K562 (cell line): ENCODE data around the gene EFR3B. TPM values are rescaled to one million over a fixed set of nuclear protein-coding genes. Genes with fewer than 3 reads are reported as not detected.

Experiments
- ATAC-seq: fragments of 200-7000 bp; cut with Tn5 transposase; 3 replicates; pipeline ENCODE4 v1.9.1; 2020; ENCODE audit warnings: moderate library complexity
- BruUV-seq: library from RNA; stranded (reverse); fragments of 400-500 nt; replicated peaks from 2 replicates; lab custom pipeline; 2021; lab: Mats Ljungman, UMichigan
- CTCF ChIA-PET: fragments of 300-600 bp; formaldehyde crosslinking; extraction: SDS; loops from one replicate; lab custom pipeline; 2021; ENCODE audit warnings: low intra/inter-chr PET ratio; lab: Yijun Ruan, JAX
- POLR2A ChIA-PET: fragments of 300-600, 350-650 bp; sonication (Branson Sonifier 250); formaldehyde crosslinking; extraction: SDS; loops from one replicate; lab custom pipeline; 2021; ENCODE audit warnings: antibody characterized with exemption, inconsistent platforms; lab: Yijun Ruan, JAX
- DNase-seq, 4 experiments: peaks; one replicate each; pipeline versions ENCODE4 v3.0.0 to v3.0.0-alpha.2; 2011 to 2018; ENCODE audit warnings: low spot score in 3 of 4, mixed read lengths in 3 of 4; ENCODE audit errors: extremely low read depth in 1 of 4
- FAIRE-seq: peaks from 2 replicates; lab custom pipeline; 2011; peaks lifted over from hg19 to GRCh38; lab: Jason Lieb, UNC
- H2AFZ ChIP-seq: 2 replicates; pipeline ENCODE4 v1.6.0; 2011; ENCODE audit warnings: low read depth, low read length, control low read depth, inconsistent platforms
- H3K27ac ChIP-seq: fragments of 200-600 bp; 3 replicates; pipeline ENCODE4 v1.8.0; 2011; ENCODE audit warnings: low read depth, mild to moderate bottlenecking, control low read depth, inconsistent platforms, low read length, moderate library complexity, mixed read lengths; ENCODE audit errors: extremely low read depth
- H3K27me3 ChIP-seq, 2 experiments: fragments of 300-600 bp in 1 of 2; 2 replicates in 1 of 2; 3 replicates in 1 of 2; pipeline versions ENCODE4 v1.6.0 to v1.8.0; 2011; ENCODE audit warnings: inconsistent platforms in 2 of 2, low read length in 2 of 2, mild to moderate bottlenecking in 1 of 2, mixed read lengths in 1 of 2, moderate library complexity in 1 of 2; ENCODE audit not compliant: control insufficient read depth in 2 of 2, insufficient read depth in 2 of 2
- H3K36me3 ChIP-seq: fragments of 300-600 bp; 3 replicates; pipeline ENCODE4 v1.8.0; 2011; ENCODE audit warnings: mild to moderate bottlenecking, low read length, inconsistent platforms; ENCODE audit not compliant: control insufficient read depth, insufficient read depth
- H3K4me1 ChIP-seq, 2 experiments: fragments of 200-600 bp in 1 of 2; replicated peaks in 1 of 2; 2 replicates in 1 of 2; 3 replicates in 1 of 2; pipeline versions ENCODE4 v1.5.1 to v1.8.0; 2011; ENCODE audit warnings: inconsistent platforms in 2 of 2, low read length in 2 of 2, mild to moderate bottlenecking in 1 of 2, mixed read lengths in 1 of 2, moderate library complexity in 1 of 2; ENCODE audit not compliant: control insufficient read depth in 2 of 2, insufficient read depth in 2 of 2
- H3K4me2 ChIP-seq: 2 replicates; pipeline ENCODE4 v1.6.1; 2011; ENCODE audit warnings: low read length, control low read depth, inconsistent platforms, mixed read lengths; ENCODE audit not compliant: insufficient read depth
- H3K4me3 ChIP-seq: fragments of 200-600 bp; sonication (generic), shearing (Covaris generic); 2 replicates; pipeline ENCODE4 v1.5.1; 2016; ENCODE audit warnings: control low read depth, inconsistent platforms
- H3K79me2 ChIP-seq: fragments of 200-600 bp; 3 replicates; pipeline ENCODE4 v1.8.0; 2011; ENCODE audit warnings: low read length, inconsistent platforms; ENCODE audit not compliant: control insufficient read depth, insufficient read depth
- H3K9ac ChIP-seq, 2 experiments: 2 replicates each; pipeline versions ENCODE4 v1.6.0 to v1.6.1; 2011; ENCODE audit warnings: low read depth in 2 of 2, low read length in 2 of 2, control low read depth in 1 of 2, inconsistent platforms in 1 of 2, mild to moderate bottlenecking in 1 of 2, mixed read lengths in 1 of 2; ENCODE audit not compliant: insufficient read depth in 1 of 2
- H3K9me1 ChIP-seq: one replicate; pipeline ENCODE4 v1.6.0; 2011; ENCODE audit warnings: inconsistent platforms, mild to moderate bottlenecking, low read length, moderate library complexity; ENCODE audit not compliant: control insufficient read depth, insufficient read depth
- H3K9me3 ChIP-seq: replicated peaks from 2 replicates; pipeline ENCODE4 v1.5.1; 2011; ENCODE audit warnings: low read depth, low read length, inconsistent platforms; ENCODE audit not compliant: control insufficient read depth, insufficient read depth
- H4K20me1 ChIP-seq: replicated peaks from 2 replicates; pipeline ENCODE4 v1.6.1; 2011; ENCODE audit warnings: low read length, inconsistent platforms, mixed read lengths; ENCODE audit not compliant: control insufficient read depth, insufficient read depth
- GMEB1 ChIP-seq: fragments of 250-450 bp; sonication (Bioruptor Pico); IDR thresholded peaks from 2 replicates; pipeline ENCODE4 v1.4.0; 2020; ENCODE audit warnings: mild to moderate bottlenecking
- POLR2B ChIP-seq: fragments of 450-650 bp; IDR thresholded peaks from 2 replicates; pipeline ENCODE4 v1.6.1; 2018; ENCODE audit warnings: low read depth; ENCODE audit not compliant: partially characterized antibody
- THRB ChIP-seq: fragments of 450-650 bp; formaldehyde crosslinking; conservative IDR thresholded peaks from 2 replicates; pipeline ENCODE4 v1.4.0; 2022; ENCODE audit warnings: mild to moderate bottlenecking, missing genetic modification characterization
- whole genome bisulfite sequencing: fragments of 100-300 bp; shearing (Covaris generic); methylation state at CpG from one replicate; pipeline ENCODE4 v1.1.6; 2016; ENCODE audit warnings: low coverage, mixed read lengths; ENCODE audit not compliant: insufficient coverage; ENCODE audit errors: missing lambda C conversion rate; 5-methylcytosine and 5-hydroxymethylcytosine counted together
- in situ Hi-C: fragments of 300-500 bp; cut with MboI; formaldehyde crosslinking; loops from 4 replicates; pipeline ENCODE4 v1.15.0; 2018; ENCODE audit warnings: inconsistent platforms, mixed read lengths
- intact Hi-C: fragments of 100-400 bp; cut with micrococcal nuclease; formaldehyde crosslinking; loops from 2 replicates; pipeline ENCODE4 v1.14.2; 2022
- polyA plus RNA-seq, 8 experiments: library from polyadenylated mRNA; depleted of rRNA in 4 of 8; stranded (reverse) in 5 of 8; unstranded in 3 of 8; fragments of >200 nt; fragmentation: Nextera tagmentation in 2 of 8; fragmentation: Illumina TruSeq in 1 of 8; extraction: Ambion mirVana in 2 of 8; extraction: Trizol in 1 of 8; gene quantifications; 2 replicates each; pipeline versions ENCODE4 v1.2.1 to v1.2.3, GENCODE V29; 2011 to 2014; ENCODE audit warnings: inconsistent platforms in 1 of 8, missing spikeins in 1 of 8
- total RNA-seq, 7 experiments: library from RNA; depleted of rRNA in 6 of 7; stranded (reverse); fragments of >200 nt in 6 of 7; fragmentation: Illumina TruSeq in 2 of 7; extraction: Trizol in 2 of 7; gene quantifications; 2 replicates each; pipeline versions ENCODE4 v1.2.1 to v1.2.3, GENCODE V29; 2011 to 2021; ENCODE audit warnings: low replicate concordance in 1 of 7

Gene EFR3B
- total and polyA plus RNA-seq, 9 of the 15 experiments (the other 6 are each of a cell fraction or from before 2014, with no cell fraction given) = not detected

GRCh38 chr2:25168256-25169072 is 126.6 kb downstream of the EFR3B start, which contains the start of gene POMC:
POMC (minus strand) TSS chr2:25168580; CDS start chr2:25164772, 3,808 bp downstream.
- no peaks in the 10 kb centered on the region for H3K9me1 ChIP-seq
- no peak within 1 kb of the TSS for H3K9ac ChIP-seq
- H3K4me1 ChIP-seq = peaks cover 0 to 5% of the 10 kb centered on the region in 2 experiments; a peak in 2 of 5 replicates
- H3K4me2 ChIP-seq = no peak within 1 kb of the TSS
- FAIRE-seq = no peak
- intact Hi-C loops = loop anchor here (10.0 kb wide), 1 partner anchor 206 kb away; no protein-coding TSS in a partner anchor
- H4K20me1 ChIP-seq = peaks cover 4% of the 10 kb centered on the region; the same call in 1 of the 2 replicates
- no peak for ATAC-seq
- no peak within 1 kb of the TSS for H3K27ac ChIP-seq
- no peak within 1 kb of the TSS for H2AFZ ChIP-seq
- H3K27me3 ChIP-seq = peaks cover 34 to 61% of the 10 kb centered on the region in 2 experiments
- TF ChIP-seq THRB = no peak
- no peak for TF ChIP-seq GMEB1 (CRISPR knock-in tag)
- no peak for TF ChIP-seq POLR2B
- TF ChIP-seq, all 486 proteins: peak for 0
- in situ Hi-C loops = no loop called here
- BruUV-seq = no TSS peak
- H3K4me3 ChIP-seq = no peak within 1 kb of the TSS
- ChIA-PET POLR2A (interaction anchor here (1.0 kb wide), 1 partner anchor 35 kb away, joined by 4 read pairs; no protein-coding TSS in a partner anchor), CTCF (no interaction called here)
- DNase-seq = no peak
- no peaks in the 10 kb centered on the region for H3K9me3 ChIP-seq
- WGBS = 12% methylated on average over 38 of the region's 75 CpGs
- no peaks in the 10 kb centered on the region for H3K36me3 ChIP-seq
- no peaks in the 10 kb centered on the region for H3K79me2 ChIP-seq
